Upper lobe of left lung (tissue), 4 donors: ENCODE measurements around the gene NSUN3.

Experiments
- CTCF ChIP-seq, 6 experiments: fragments of 450-650 bp in 4 of 6; fragments of 200-600 bp in 2 of 6; sonication (generic) in 2 of 6; IDR thresholded peaks; one replicate each; pipeline ENCODE4 v1.5.1; 2016 to 2019; ENCODE audit warnings: antibody characterized with exemption in 6 of 6
- EP300 ChIP-seq, 4 donors: sonication (generic); formaldehyde crosslinking; IDR thresholded peaks; one replicate each; pipeline ENCODE4 v1.5.1; 2017; ENCODE audit warnings: antibody characterized with exemption in 4 of 4, control low read depth in 2 of 4
- POLR2A ChIP-seq, 4 donors: fragments of 450-650 bp; IDR thresholded peaks; one replicate each; pipeline ENCODE4 v1.5.1; 2016 to 2017; ENCODE audit warnings: antibody characterized with exemption in 4 of 4, mild to moderate bottlenecking in 2 of 4
- POLR2AphosphoS5 ChIP-seq, 2 donors: sonication (generic); formaldehyde crosslinking; IDR thresholded peaks; one replicate each; pipeline ENCODE4 v1.5.1; 2017; ENCODE audit warnings: antibody characterized with exemption in 2 of 2

- TF ChIP-seq POLR2AphosphoS5 (IDR thresholded peaks at IDR 0.05): no peak
- peak; percentile 14 to 53 (median 36) for TF ChIP-seq CTCF (IDR thresholded peaks at IDR 0.05)
- no peak for TF ChIP-seq POLR2A (IDR thresholded peaks at IDR 0.05)
- no peak for TF ChIP-seq EP300 (IDR thresholded peaks at IDR 0.05)
These were observed 6.4 kb downstream of the NSUN3 start for GRCh38 chr3:94069194-94069813.
